ENCODE data around the gene KIRREL1.

- TF ChIP-seq CTCF (conservative IDR thresholded peaks at IDR 0.05) (no peak), ZFX (IDR thresholded peaks at IDR 0.05) (no peak)
These were observed 18.1 kb upstream of the KIRREL1 start for GRCh38 chr1:157975228-157975950.

All from C4-2B (cell line).